GM23248 (cell line): ENCODE data around the gene ZNF334.

Experiments used
- EZH2 ChIP-seq: fragments of 200-600 bp; sonication (generic); IDR thresholded peaks from 2 replicates; pipeline ENCODE4 v1.6.1; 2018; ENCODE audit warnings: antibody characterized with exemption, mild to moderate bottlenecking; ENCODE audit not compliant: insufficient read depth, poor library complexity, severe bottlenecking
- EZH2phosphoT487 ChIP-seq: fragments of 200-600 bp; sonication (generic); IDR thresholded peaks from 2 replicates; pipeline ENCODE4 v1.6.1; 2018; ENCODE audit warnings: antibody characterized with exemption, moderate library complexity, mild to moderate bottlenecking, low read depth; ENCODE audit not compliant: insufficient read depth

DNA sequence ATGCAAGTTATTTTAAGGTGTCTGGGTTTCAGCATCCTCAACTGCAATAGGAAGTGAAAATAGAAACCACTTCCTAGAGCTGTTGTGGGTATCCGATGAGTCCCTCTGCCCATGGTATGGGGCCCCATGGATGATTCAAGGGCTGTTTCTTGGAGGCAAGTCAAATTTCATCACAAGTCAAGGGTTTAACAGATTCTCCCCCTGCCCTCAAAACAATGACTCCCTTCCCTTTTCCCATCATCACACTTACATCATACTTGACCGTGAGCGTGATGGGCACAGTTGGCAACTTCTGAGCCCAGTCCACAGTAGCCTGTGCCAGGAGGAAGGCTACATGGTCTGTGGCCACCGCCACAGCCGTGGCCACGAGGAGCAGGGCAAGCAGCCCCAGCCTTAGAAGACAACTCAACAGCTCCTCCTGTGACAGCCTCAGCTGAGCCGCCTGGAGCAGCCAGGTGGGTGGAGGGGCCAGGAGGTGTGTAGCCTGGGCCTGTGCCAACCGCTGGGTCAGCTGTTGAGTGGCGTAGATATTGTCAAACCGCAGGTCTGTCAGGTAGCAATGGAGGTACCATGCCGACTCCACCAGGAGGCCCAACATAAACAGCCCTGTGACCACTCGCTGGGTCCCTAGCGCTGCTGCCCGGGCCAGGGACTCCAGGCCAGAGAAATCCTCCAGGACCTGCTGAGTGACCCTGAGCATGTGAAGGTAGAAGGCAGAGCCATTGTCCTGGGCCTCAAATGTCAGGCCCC is 31.9 kb upstream of the ZNF334 start:
- TF ChIP-seq EZH2 = no peak
- no peak for TF ChIP-seq EZH2phosphoT487
